Daoy (cell line): ENCODE data around the gene DNAJC7. TPM values are rescaled to one million over a fixed set of nuclear protein-coding genes. Genes with fewer than 3 reads are reported as not detected.

Source experiments
- total RNA-seq: library from RNA; depleted of rRNA; stranded (reverse); fragments of >200 nt; shearing (Covaris generic); gene quantifications from 2 replicates; pipeline ENCODE4 v1.2.3, GENCODE V29; 2014; rRNA removed

DNAJC7 gene
- total RNA-seq, 1 experiment from 2014 or later: 148 TPM

Other genes starting within 250 kb of the DNAJC7 start
- gene JUP, start 230.7 kb downstream of the DNAJC7 start, total RNA-seq: 32.6 and 36.3 TPM in 2 replicates
- 44.4 and 60.9 TPM in 2 replicates for gene P3H4, start 205.5 kb downstream of the DNAJC7 start, total RNA-seq
- 123 and 139 TPM in 2 replicates for gene FKBP10, start 204.4 kb downstream of the DNAJC7 start, total RNA-seq
- 67.6 and 79.3 TPM in 2 replicates for gene NT5C3B, start 181.2 kb downstream of the DNAJC7 start, total RNA-seq
- gene KLHL10, start 179.6 kb downstream of the DNAJC7 start, total RNA-seq: 0.74 TPM in 1 of 2 replicates, not detected in the other
- gene KLHL11, start 152.0 kb downstream of the DNAJC7 start, total RNA-seq: 26.8 and 27.8 TPM in 2 replicates
- 115 and 124 TPM in 2 replicates for gene ACLY, start 98.5 kb downstream of the DNAJC7 start, total RNA-seq
- gene ODAD4, start 86.8 kb downstream of the DNAJC7 start, total RNA-seq: 0.42 and 2.8 TPM in 2 replicates
- 39.5 and 41.6 TPM in 2 replicates for gene CNP, start 50.6 kb downstream of the DNAJC7 start, total RNA-seq
- 40.7 and 42.1 TPM in 2 replicates for gene NKIRAS2, start 2.7 kb upstream of the DNAJC7 start, total RNA-seq
- gene C17orf113, start 33.2 kb upstream of the DNAJC7 start, total RNA-seq: 0.23 and 0.30 TPM in 2 replicates
- gene ZNF385C, start 81.0 kb upstream of the DNAJC7 start, total RNA-seq: 0.34 and 0.63 TPM in 2 replicates
- 1.3 and 3.1 TPM in 2 replicates for gene DHX58, start 95.3 kb upstream of the DNAJC7 start, total RNA-seq
- gene KAT2A, start 103.9 kb upstream of the DNAJC7 start, total RNA-seq: 2.9 and 4.9 TPM in 2 replicates
- 0.06 TPM in 1 of 2 replicates, not detected in the other for gene HSPB9, start 105.4 kb upstream of the DNAJC7 start, total RNA-seq
- 62.4 and 66.9 TPM in 2 replicates for gene RAB5C, start 137.6 kb upstream of the DNAJC7 start, total RNA-seq
- under 0.01 TPM in 1 of 2 replicates, not detected in the other for gene KCNH4, start 163.7 kb upstream of the DNAJC7 start, total RNA-seq
- not detected in 2 replicates for gene HCRT, start 168.0 kb upstream of the DNAJC7 start, total RNA-seq
- 1.8 and 2.8 TPM in 2 replicates for gene GHDC, start 177.1 kb upstream of the DNAJC7 start, total RNA-seq